Colonic mucosa (tissue), 4 donors: ENCODE data around the gene MUSK. TPM values are rescaled to one million over a fixed set of nuclear protein-coding genes. Genes with fewer than 3 reads are reported as not detected.

ENCODE experiments used
- DNase-seq: peaks from one replicate; pipeline ENCODE4 v3.0.0-alpha.2; 2020
- H3K27ac ChIP-seq: fragments of 200-600 bp; one replicate; pipeline ENCODE4 v1.8.0; 2021
- H3K27me3 ChIP-seq: fragments of 200-600 bp; one replicate; pipeline ENCODE4 v1.8.0; 2021
- H3K36me3 ChIP-seq: fragments of 200-600 bp; one replicate; pipeline ENCODE4 v1.8.0; 2021
- H3K4me1 ChIP-seq: fragments of 200-600 bp; one replicate; pipeline ENCODE4 v1.8.0; 2021; ENCODE audit warnings: mild to moderate bottlenecking
- H3K4me3 ChIP-seq: fragments of 200-600 bp; one replicate; pipeline ENCODE4 v1.8.0; 2021
- H3K9ac ChIP-seq, 2 donors: one replicate each; pipeline ENCODE4 v1.7.0; 2013; ENCODE audit warnings: control low read depth in 2 of 2, low read depth in 2 of 2, low read length in 2 of 2
- H3K9me3 ChIP-seq: fragments of 200-600 bp; one replicate; pipeline ENCODE4 v1.8.0; 2021
- CTCF ChIP-seq: fragments of 200-600 bp; IDR thresholded peaks from one replicate; pipeline ENCODE4 v1.8.0; 2022; ENCODE audit warnings: antibody characterized with exemption, mild to moderate bottlenecking
- intact Hi-C: fragments of 100-400 bp; cut with DNase I; formaldehyde crosslinking; loops from one replicate; pipeline ENCODE4 v1.14.1; 2022
- total RNA-seq, 2 donors: library from RNA; stranded (reverse); fragmentation: NEBNext Ultra II Directional in 1 of 2; extraction: Animal tissue kit (Norgen Biotek cat#: 25700) in 1 of 2; gene quantifications; one replicate each; pipeline ENCODE4 v1.2.1, GENCODE V29; 2021
- donor health status: healthy.
- donor health status: DM: no; HTN: no; CAD: no.
- donor health status: DM: no; HTN: no; CAD: no.

Gene MUSK
- total RNA-seq, 2 donors from 2014 or later, result 0.94 to 2.0 TPM

- no peak overlapping the region for H3K4me3 ChIP-seq
- H3K9ac ChIP-seq, result no peak overlapping the region
- H3K27me3 ChIP-seq, result no peaks in the 10 kb centered on the region
- H3K9me3 ChIP-seq, result no peaks in the 10 kb centered on the region
- no peaks in the 10 kb centered on the region for H3K4me1 ChIP-seq
- peak; percentile 36 for DNase-seq
- no peaks in the 10 kb centered on the region for H3K36me3 ChIP-seq
- intact Hi-C loops, result no loop called here
- no peak overlapping the region for H3K27ac ChIP-seq
- no peak for TF ChIP-seq CTCF
Observed at GRCh38 chr9:110828264-110828663, 159.7 kb downstream of the MUSK start.

GRCh38 chr9:110830495-110830894 is 161.9 kb downstream of the MUSK start:
- Histone ChIP-seq H3K36me3 (no peaks in the 10 kb centered on the region), H3K27me3 (no peaks in the 10 kb centered on the region), H3K9ac (no peak overlapping the region), H3K27ac (no peak overlapping the region), H3K4me3 (no peak overlapping the region), H3K9me3 (no peaks in the 10 kb centered on the region), H3K4me1 (no peaks in the 10 kb centered on the region)
- intact Hi-C loops, result no loop called here
- TF ChIP-seq CTCF, result no peak
- DNase-seq, result no peak

- no peak for DNase-seq
- no peak overlapping the region for H3K9ac ChIP-seq
- intact Hi-C loops, result no loop called here
- no peak overlapping the region for H3K4me3 ChIP-seq
- no peak overlapping the region for H3K27ac ChIP-seq
- H3K36me3 ChIP-seq, result no peaks in the 10 kb centered on the region
- H3K27me3 ChIP-seq, result no peaks in the 10 kb centered on the region
- H3K4me1 ChIP-seq, result no peaks in the 10 kb centered on the region
- no peaks in the 10 kb centered on the region for H3K9me3 ChIP-seq
- no peak for TF ChIP-seq CTCF
Observed at GRCh38 chr9:110832926-110833325, 164.3 kb downstream of the MUSK start.

GRCh38 chr9:110835404-110835803 is 166.8 kb downstream of the MUSK start:
- no peaks in the 10 kb centered on the region for H3K4me1 ChIP-seq
- no peak overlapping the region for H3K4me3 ChIP-seq
- intact Hi-C loops, result no loop called here

GRCh38 chr9:110835859-110836271 is 167.3 kb downstream of the MUSK start:
- intact Hi-C loops, result no loop called here
- H3K27me3 ChIP-seq, result no peaks in the 10 kb centered on the region
- no peak for DNase-seq
- no peaks in the 10 kb centered on the region for H3K4me1 ChIP-seq
- TF ChIP-seq CTCF, result no peak
- no peaks in the 10 kb centered on the region for H3K36me3 ChIP-seq
- no peak overlapping the region for H3K4me3 ChIP-seq
- H3K27ac ChIP-seq, result no peak overlapping the region
- no peaks in the 10 kb centered on the region for H3K9me3 ChIP-seq
- no peak overlapping the region for H3K9ac ChIP-seq

More at GRCh38 chr9:110835404-110835803, 166.8 kb downstream of the MUSK start:
- no peaks in the 10 kb centered on the region for H3K9me3 ChIP-seq
- no peak for DNase-seq
- H3K27ac ChIP-seq, result no peak overlapping the region
- no peaks in the 10 kb centered on the region for H3K36me3 ChIP-seq
- no peak for TF ChIP-seq CTCF
- H3K27me3 ChIP-seq, result no peaks in the 10 kb centered on the region
- no peak overlapping the region for H3K9ac ChIP-seq
